Measurements from ENCODE around the gene SCAF11. TPM values are rescaled to one million over a fixed set of nuclear protein-coding genes. Genes with fewer than 3 reads are reported as not detected.

The SCAF11 gene
- total RNA-seq, 1 donor from 2014 or later, result 90.7 TPM

DNA sequence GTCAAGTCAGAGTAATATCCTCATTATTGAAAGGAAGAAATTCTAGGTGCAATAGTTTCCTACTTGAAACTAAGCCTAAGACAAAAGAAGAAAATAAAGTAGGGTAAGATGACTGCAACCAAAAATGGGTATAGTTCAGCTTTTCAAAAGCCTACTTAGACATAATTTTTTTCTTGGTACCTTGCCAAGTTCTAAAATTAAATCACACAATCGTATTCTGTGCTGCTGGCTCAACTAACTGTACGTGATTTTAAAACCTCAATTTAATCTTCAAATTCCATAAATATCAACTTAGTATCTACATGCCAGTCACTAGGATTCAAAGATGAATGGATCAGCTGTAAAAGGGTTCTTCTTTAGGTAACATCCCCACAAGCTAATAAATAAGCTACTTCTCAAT, 56.9 kb downstream of the SCAF11 start:
- peaks cover 31% of the 10 kb centered on the region for H3K4me1 ChIP-seq
- no peaks in the 10 kb centered on the region for H3K27me3 ChIP-seq (ENCODE audit: low read depth)
- no peak for DNase-seq
- H3K27ac ChIP-seq (replicated peaks), result peak overlapping the region; percentile 24
- H3K4me3 ChIP-seq, result no peak overlapping the region
- TF ChIP-seq CTCF (IDR thresholded peaks at IDR 0.05; ENCODE audit: borderline replicate concordance), result no peak
- H3K9me3 ChIP-seq (replicated peaks), result no peaks in the 10 kb centered on the region
- intact Hi-C loops (cut with micrococcal nuclease), result no loop called here
- H3K36me3 ChIP-seq, result peaks cover 56% of the 10 kb centered on the region

- Histone ChIP-seq H3K36me3 (peaks cover 78% of the 10 kb centered on the region), H3K4me1 (peaks cover 28% of the 10 kb centered on the region), H3K27ac (replicated peaks) (no peak overlapping the region), H3K9me3 (replicated peaks) (no peaks in the 10 kb centered on the region), H3K27me3 (ENCODE audit: low read depth) (no peaks in the 10 kb centered on the region), H3K4me3 (no peak overlapping the region)
- intact Hi-C loops (cut with micrococcal nuclease), result no loop called here
- DNase-seq, result no peak
- TF ChIP-seq CTCF (IDR thresholded peaks at IDR 0.05; ENCODE audit: borderline replicate concordance), result no peak
These were observed 60.0 kb downstream of the SCAF11 start for GRCh38 chr12:45930369-45930768.

DNA sequence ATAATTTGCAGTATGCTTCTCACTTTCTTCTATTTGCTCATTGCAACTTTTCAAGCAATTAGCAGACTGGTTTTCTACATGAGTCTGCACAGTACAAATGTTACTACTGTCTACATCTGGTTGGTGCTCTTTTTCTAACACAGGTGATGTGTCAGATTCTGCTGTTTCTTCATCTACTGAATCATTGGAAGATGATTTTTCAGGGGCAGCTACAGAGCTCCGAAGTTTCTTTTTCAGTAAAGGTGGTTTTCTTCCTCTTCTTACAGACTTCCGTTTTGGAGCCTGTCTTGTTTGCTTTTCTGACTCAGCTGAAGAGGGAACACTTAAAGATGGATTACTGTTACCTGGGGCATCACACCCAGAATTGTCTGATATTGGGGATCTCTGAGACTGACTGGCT, 62.1 kb downstream of the SCAF11 start:
- Histone ChIP-seq H3K27me3 (ENCODE audit: low read depth) (no peaks in the 10 kb centered on the region), H3K4me1 (peaks cover 8% of the 10 kb centered on the region), H3K27ac (replicated peaks) (no peak overlapping the region), H3K9me3 (replicated peaks) (no peaks in the 10 kb centered on the region), H3K36me3 (peaks cover 98% of the 10 kb centered on the region), H3K4me3 (no peak overlapping the region)
- intact Hi-C loops (cut with micrococcal nuclease), result no loop called here
- no peak for DNase-seq
- no peak for TF ChIP-seq CTCF (IDR thresholded peaks at IDR 0.05; ENCODE audit: borderline replicate concordance)

- Histone ChIP-seq H3K4me1 (no peaks in the 10 kb centered on the region), H3K27ac (replicated peaks) (no peak overlapping the region), H3K27me3 (ENCODE audit: low read depth) (no peaks in the 10 kb centered on the region), H3K4me3 (no peak overlapping the region), H3K36me3 (peaks cover 64% of the 10 kb centered on the region), H3K9me3 (replicated peaks) (no peaks in the 10 kb centered on the region)
- no peak for DNase-seq
- intact Hi-C loops (cut with micrococcal nuclease), result no loop called here
- TF ChIP-seq CTCF (IDR thresholded peaks at IDR 0.05; ENCODE audit: borderline replicate concordance), result no peak
These were observed 71.6 kb downstream of the SCAF11 start for GRCh38 chr12:45918818-45919217.

DNA sequence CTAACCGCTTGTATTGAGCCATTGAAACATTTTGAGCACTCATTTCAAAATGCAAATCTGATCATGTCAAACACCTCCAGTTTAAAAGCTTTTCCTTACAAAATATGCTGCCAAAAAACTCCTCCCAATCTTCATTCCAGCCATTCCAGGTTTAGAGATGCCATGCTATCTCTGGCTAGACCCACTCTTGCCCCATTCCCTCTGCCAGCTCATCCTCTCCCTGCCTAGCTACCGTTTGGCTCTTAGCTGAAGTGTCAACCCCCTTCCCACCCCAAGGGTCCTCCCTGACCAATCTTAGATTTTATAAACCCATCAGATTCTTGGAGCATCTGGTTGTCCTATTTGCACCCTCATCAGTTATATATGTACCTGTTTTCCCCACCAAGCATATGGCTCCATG, 75.0 kb downstream of the SCAF11 start:
- TF ChIP-seq CTCF (IDR thresholded peaks at IDR 0.05; ENCODE audit: borderline replicate concordance), result no peak
- intact Hi-C loops (cut with micrococcal nuclease), result no loop called here
- Histone ChIP-seq H3K27ac (replicated peaks) (no peak overlapping the region), H3K27me3 (ENCODE audit: low read depth) (no peaks in the 10 kb centered on the region), H3K9me3 (replicated peaks) (no peaks in the 10 kb centered on the region), H3K36me3 (peaks cover 33% of the 10 kb centered on the region), H3K4me3 (no peak overlapping the region), H3K4me1 (peaks cover 9% of the 10 kb centered on the region)
- DNase-seq, result no peak

DNA sequence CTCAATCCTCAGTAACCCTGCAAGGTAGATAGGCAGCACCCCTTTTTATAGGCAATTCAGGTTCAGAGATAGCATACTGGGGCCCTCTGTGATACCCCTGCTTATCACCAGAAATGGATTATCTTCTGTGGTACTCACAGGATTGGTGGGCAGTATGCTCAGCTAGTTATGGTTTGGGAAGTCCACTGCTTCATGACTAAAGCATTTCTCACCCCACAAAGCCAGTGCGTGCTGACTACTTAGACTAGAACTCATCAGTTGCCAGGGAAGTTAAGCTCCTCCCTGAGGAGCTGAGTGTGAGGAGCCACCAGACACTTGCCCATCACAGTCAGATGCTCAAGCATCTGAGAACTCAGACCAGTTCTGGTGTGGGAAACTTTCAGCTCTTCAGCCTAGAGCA, 76.3 kb downstream of the SCAF11 start:
- Histone ChIP-seq H3K36me3 (peaks cover 22% of the 10 kb centered on the region), H3K4me3 (no peak overlapping the region), H3K9me3 (replicated peaks) (no peaks in the 10 kb centered on the region), H3K4me1 (peaks cover 9% of the 10 kb centered on the region), H3K27me3 (ENCODE audit: low read depth) (no peaks in the 10 kb centered on the region), H3K27ac (replicated peaks) (no peak overlapping the region)
- no peak for DNase-seq
- intact Hi-C loops (cut with micrococcal nuclease), result no loop called here
- no peak for TF ChIP-seq CTCF (IDR thresholded peaks at IDR 0.05; ENCODE audit: borderline replicate concordance)

Data from left ventricle myocardium inferior (tissue), 1 donor.